Measurements from ENCODE around the gene CCNL2. TPM values are rescaled to one million over a fixed set of nuclear protein-coding genes. Genes with fewer than 3 reads are reported as not detected.
"Not testable (repeated sequence)": the region's sequence is repeated elsewhere in the genome, so short reads cannot be mapped to it uniquely, and the experiment has no call there.

Gene CCNL2
- total RNA-seq, 4 donors from 2014 or later = 31.6 to 248 (median 127) TPM

DNA sequence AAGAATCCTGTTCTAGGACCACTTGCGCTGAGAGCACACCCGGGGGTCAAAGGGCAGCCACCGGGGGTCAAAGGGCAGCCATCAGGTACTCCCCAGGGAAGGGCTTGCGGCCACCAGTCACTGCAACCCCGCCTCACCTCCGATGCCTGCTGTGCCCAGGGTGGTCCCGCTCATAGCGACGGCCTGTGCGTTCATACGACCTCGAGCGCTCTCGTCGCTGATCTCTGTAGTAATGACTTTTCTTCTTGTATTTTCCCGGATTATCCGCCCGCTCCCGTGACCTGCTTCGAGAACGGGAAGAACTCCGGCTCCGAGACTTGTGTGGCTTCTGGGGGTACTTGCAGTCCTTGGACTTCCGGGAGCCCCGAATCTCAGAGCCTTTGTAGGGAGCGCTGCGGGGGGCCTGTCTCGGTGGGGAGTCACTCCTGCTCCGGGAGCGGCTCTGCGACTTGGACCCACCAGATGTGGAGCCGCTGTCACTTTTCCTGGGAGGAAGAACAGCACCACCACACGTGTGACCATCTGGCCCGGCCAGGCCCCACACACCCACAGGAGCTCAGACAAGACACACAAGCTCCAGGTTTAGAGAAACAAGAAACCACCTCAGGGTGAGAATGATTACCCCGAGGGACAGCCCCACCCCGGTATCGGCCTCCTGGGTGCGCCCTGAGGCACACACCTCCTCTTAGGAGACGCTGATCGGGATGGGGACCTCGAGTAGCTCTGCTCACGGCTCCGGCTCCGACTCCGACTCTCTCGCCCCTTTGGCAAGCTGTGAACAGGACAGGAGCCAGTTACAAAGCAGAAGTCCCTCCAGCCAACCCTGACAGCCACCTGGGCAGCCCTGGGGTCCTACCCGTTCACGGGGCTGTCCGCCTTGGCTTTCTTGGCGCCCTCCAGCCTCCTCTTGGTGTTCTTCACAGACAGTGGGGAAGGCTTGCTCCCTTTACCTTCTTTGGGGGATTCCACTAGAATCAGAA, 11.7 kb downstream of the CCNL2 start:
- Histone ChIP-seq H3K4me3 (no peak overlapping the region), H3K9me3 (no peaks in the 10 kb centered on the region), H3K27me3 (no peaks in the 10 kb centered on the region), H3K36me3 (peaks cover 0 to 78% of the 10 kb centered on the region in 2 donors), H3K4me1 (peaks cover 0 to 4% (median 0%) of the 10 kb centered on the region in 3 donors), H3K27ac (no peak overlapping the region)
- TF ChIP-seq, protein P1, sequence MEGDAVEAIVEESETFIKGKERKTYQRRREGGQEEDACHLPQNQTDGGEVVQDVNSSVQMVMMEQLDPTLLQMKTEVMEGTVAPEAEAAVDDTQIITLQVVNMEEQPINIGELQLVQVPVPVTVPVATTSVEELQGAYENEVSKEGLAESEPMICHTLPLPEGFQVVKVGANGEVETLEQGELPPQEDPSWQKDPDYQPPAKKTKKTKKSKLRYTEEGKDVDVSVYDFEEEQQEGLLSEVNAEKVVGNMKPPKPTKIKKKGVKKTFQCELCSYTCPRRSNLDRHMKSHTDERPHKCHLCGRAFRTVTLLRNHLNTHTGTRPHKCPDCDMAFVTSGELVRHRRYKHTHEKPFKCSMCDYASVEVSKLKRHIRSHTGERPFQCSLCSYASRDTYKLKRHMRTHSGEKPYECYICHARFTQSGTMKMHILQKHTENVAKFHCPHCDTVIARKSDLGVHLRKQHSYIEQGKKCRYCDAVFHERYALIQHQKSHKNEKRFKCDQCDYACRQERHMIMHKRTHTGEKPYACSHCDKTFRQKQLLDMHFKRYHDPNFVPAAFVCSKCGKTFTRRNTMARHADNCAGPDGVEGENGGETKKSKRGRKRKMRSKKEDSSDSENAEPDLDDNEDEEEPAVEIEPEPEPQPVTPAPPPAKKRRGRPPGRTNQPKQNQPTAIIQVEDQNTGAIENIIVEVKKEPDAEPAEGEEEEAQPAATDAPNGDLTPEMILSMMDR (IDR thresholded peaks at IDR 0.05) = no peak
- no peak for TF ChIP-seq POLR2AphosphoS5 (IDR thresholded peaks at IDR 0.05)
- no peak for TF ChIP-seq EP300 (IDR thresholded peaks at IDR 0.05)
- TF ChIP-seq POLR2A (IDR thresholded peaks at IDR 0.05) = no peak
- 95 to 96% methylated on average over 4 to 21 of the region's 50 CpGs for WGBS, 2 donors (ENCODE audit: low coverage in 1 of 2)
- no peak for ATAC-seq

DNA sequence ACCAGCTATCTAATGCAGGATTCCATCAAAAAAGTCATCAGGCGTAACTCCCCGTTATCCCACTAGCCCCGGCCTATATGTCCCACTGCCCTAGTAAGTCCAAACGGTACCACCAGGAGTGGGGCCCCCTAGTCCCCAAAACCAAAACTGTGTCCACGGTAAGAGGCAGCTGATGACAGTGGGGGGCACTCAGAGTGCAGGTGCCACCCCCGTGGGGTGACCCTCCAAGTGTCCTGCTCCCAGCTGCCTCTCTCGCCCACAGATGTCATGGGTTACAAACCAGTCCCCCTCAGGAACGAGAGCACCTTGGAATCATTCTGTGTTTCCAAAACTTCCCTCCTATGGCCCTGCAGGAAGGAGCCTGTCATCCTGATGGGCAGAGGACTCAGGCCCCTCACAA, 13.2 kb downstream of the CCNL2 start:
- no peak for TF ChIP-seq EP300 (IDR thresholded peaks at IDR 0.05)
- no peak for TF ChIP-seq POLR2A (IDR thresholded peaks at IDR 0.05)
- TF ChIP-seq, protein P1 (IDR thresholded peaks at IDR 0.05) = no peak
- TF ChIP-seq POLR2AphosphoS5 (IDR thresholded peaks at IDR 0.05) = no peak
- WGBS, 2 donors (ENCODE audit: low coverage in 1 of 2) = no CpG with 5 or more reads among the region's 8 CpGs
- no peak overlapping the region for H3K27ac ChIP-seq
- H3K36me3 ChIP-seq = peaks cover 0 to 73% of the 10 kb centered on the region in 2 donors
- no peaks in the 10 kb centered on the region for H3K27me3 ChIP-seq
- ATAC-seq = no peak
- H3K4me3 ChIP-seq = no peak overlapping the region
- no peaks in the 10 kb centered on the region for H3K9me3 ChIP-seq
- peaks cover 0 to under 1% (median 0%) of the 10 kb centered on the region in 3 donors for H3K4me1 ChIP-seq

DNA sequence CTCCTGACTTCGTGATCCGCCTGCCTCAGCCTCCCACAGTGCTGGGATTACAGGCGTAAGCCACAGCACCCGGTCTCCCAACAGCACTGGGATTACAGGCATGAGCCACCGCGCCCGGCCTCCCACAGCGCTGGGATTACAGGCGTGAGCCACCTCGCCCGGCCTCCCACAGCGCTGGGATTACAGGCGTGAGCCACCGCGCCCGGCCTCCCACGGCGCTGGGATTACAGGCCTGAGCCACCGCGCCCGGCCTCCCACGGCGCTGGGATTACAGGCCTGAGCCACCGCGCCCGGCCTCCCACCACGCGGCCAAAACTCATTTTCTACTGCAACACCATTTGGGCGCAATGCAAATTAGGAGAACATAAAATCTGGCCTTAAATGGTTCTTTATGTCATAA, 13.8 kb downstream of the CCNL2 start:
- not testable (repeated sequence) for H3K4me1 ChIP-seq, H3K27me3 ChIP-seq, H3K9me3 ChIP-seq, H3K4me3 ChIP-seq, ATAC-seq, H3K27ac ChIP-seq
- peaks cover 0 to 73% of the 10 kb centered on the region in 2 donors for H3K36me3 ChIP-seq
- WGBS, 2 donors (ENCODE audit: low coverage in 1 of 2) = 90 to 91% methylated on average over 9 to 13 of the region's 29 CpGs

DNA sequence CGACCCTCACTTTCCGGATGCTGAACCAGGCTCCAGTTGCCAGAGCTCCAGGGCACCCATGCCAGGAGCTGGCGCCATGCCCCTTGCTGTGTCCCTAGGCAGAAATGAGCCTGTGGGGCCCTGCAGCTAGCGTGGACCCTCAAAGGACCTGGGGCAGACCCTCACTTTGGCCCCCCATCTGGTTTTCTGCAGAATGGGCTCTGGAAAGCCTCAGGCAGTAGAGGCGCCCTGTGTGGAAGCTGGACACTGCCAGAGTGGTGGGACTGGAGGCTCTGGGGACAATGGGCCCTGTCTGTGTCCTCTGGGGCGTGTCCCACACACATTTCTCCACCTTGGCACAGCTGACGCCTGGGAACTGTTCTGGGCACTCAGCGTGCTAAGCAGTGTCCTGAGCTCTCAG, 17.8 kb downstream of the CCNL2 start:
- ATAC-seq = no peak
- Histone ChIP-seq H3K27ac (no peak overlapping the region), H3K9me3 (no peaks in the 10 kb centered on the region), H3K36me3 (peaks cover 0 to 33% of the 10 kb centered on the region in 2 donors), H3K4me3 (no peak overlapping the region), H3K4me1 (peaks cover 0 to under 1% (median 0%) of the 10 kb centered on the region in 3 donors), H3K27me3 (no peaks in the 10 kb centered on the region)
- no CpG with 5 or more reads among the region's 8 CpGs for WGBS, 2 donors (ENCODE audit: low coverage in 1 of 2)
- TF ChIP-seq, protein P1 (IDR thresholded peaks at IDR 0.05) = no peak
- TF ChIP-seq EP300 (IDR thresholded peaks at IDR 0.05) (no peak), POLR2AphosphoS5 (IDR thresholded peaks at IDR 0.05) (no peak), POLR2A (IDR thresholded peaks at IDR 0.05) (no peak)

GRCh38 chr1:1380860-1381259, 18.3 kb downstream of the CCNL2 start:
- ATAC-seq = no peak
- H3K27me3 ChIP-seq = no peaks in the 10 kb centered on the region
- H3K9me3 ChIP-seq = no peaks in the 10 kb centered on the region
- WGBS, 2 donors (ENCODE audit: low coverage in 1 of 2) = no CpG with 5 or more reads among the region's 16 CpGs
- no peak overlapping the region for H3K4me3 ChIP-seq
- TF ChIP-seq, protein P1 (IDR thresholded peaks at IDR 0.05) = no peak
- TF ChIP-seq POLR2AphosphoS5 (IDR thresholded peaks at IDR 0.05) (no peak), POLR2A (IDR thresholded peaks at IDR 0.05) (no peak), EP300 (IDR thresholded peaks at IDR 0.05) (no peak)
- H3K4me1 ChIP-seq = peaks cover 0 to 5% (median 3%) of the 10 kb centered on the region in 3 donors
- H3K36me3 ChIP-seq = peaks cover 0 to 29% of the 10 kb centered on the region in 2 donors
- H3K27ac ChIP-seq = no peak overlapping the region

All from gastroesophageal sphincter (tissue), 4 donors.